Activated CD8-positive, alpha-beta memory T cell treated with anti-CD3 and anti-CD28 coated beads, Interleukin-2, amount 50 U/mL, for 1 hour (primary cell): Measurements from ENCODE around the gene ACSL4.

Experiments used
- DNase-seq: peaks from one replicate; pipeline ENCODE4 v3.0.0-alpha.2; 2020; ENCODE audit errors: extremely low read depth

The ACSL4 gene

GRCh38 chrX:109614951-109615350, 118.1 kb downstream of the ACSL4 start:
- no peak for DNase-seq

DNA sequence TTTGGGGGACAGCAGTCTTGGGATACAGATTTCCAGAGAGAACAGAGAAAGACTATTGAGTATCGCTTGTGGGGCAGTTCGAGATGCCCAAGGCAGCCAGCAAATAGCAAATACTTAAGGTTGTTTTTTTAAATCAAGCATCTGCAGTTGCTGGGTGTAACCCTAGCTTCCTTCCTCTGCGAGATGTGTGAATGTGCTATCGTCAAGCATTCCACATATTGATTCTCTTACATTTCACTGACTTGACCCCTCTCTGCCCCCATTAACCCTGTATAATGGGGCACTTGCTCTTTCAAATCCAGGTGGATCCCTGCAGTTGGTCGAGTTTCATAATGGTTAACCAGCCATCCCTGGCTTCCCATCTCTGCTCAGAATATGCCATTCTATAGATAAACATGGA, 131.6 kb downstream of the ACSL4 start:
- DNase-seq = no peak

- no peak for DNase-seq
These were observed 132.8 kb downstream of the ACSL4 start for GRCh38 chrX:109600237-109600651.

- DNase-seq = no peak
These were observed 137.0 kb downstream of the ACSL4 start for GRCh38 chrX:109596015-109596414.
